ENCODE measurements around the gene TAP1.
"Not testable (repeated sequence)": the region's sequence is repeated elsewhere in the genome, so short reads cannot be mapped to it uniquely, and the experiment has no call there.

Gene TAP1

GRCh38 chr6:32809171-32809570 is 44.3 kb downstream of the TAP1 start:
- no peaks in the 10 kb centered on the region for H3K9me3 ChIP-seq (ENCODE audit: insufficient read depth, low read depth, low read length)
- WGBS (ENCODE audit: extremely low coverage, insufficient coverage, insufficient read length) = no CpG with 5 or more reads among the region's 1 CpG

GRCh38 chr6:32807020-32807580 is 46.4 kb downstream of the TAP1 start:
- H4K8ac ChIP-seq (ENCODE audit: low read depth, low read length) = no peak overlapping the region
- no peak overlapping the region for H2BK120ac ChIP-seq (ENCODE audit: insufficient read depth, low read length, poor library complexity)
- H4K12ac ChIP-seq (ENCODE audit: low read depth, low read length) = no peak overlapping the region
- no peaks in the 10 kb centered on the region for H3K4me1 ChIP-seq (ENCODE audit: control insufficient read depth in 1 of 2, insufficient read depth in 2 of 2, low read length in 2 of 2)
- no peak overlapping the region for H3K23ac ChIP-seq (ENCODE audit: low read length)
- no peaks in the 10 kb centered on the region for H3K79me2 ChIP-seq (ENCODE audit: control insufficient read depth, insufficient read depth, low read length, poor library complexity)
- no peaks in the 10 kb centered on the region for H3K9me3 ChIP-seq (ENCODE audit: insufficient read depth, low read depth, low read length)
- no peak overlapping the region for H3K4me2 ChIP-seq (ENCODE audit: low read length)
- H3K9ac ChIP-seq (ENCODE audit: low read length) = no peak overlapping the region
- H2BK5ac ChIP-seq (ENCODE audit: low read depth, low read length, poor library complexity) = no peak overlapping the region
- H2AK5ac ChIP-seq (ENCODE audit: low read length) = no peak overlapping the region
- no peak for DNase-seq
- no peak overlapping the region for H3K27ac ChIP-seq (ENCODE audit: low read depth, low read length)
- no peak overlapping the region for H3K4ac ChIP-seq (ENCODE audit: low read depth, low read length)
- no peak overlapping the region for H3K18ac ChIP-seq (ENCODE audit: low read length)
- no peak overlapping the region for H2AFZ ChIP-seq (ENCODE audit: insufficient read depth, low read length, poor library complexity)
- no peaks in the 10 kb centered on the region for H3K27me3 ChIP-seq (ENCODE audit: insufficient read depth, low read length)
- H3K4me3 ChIP-seq (ENCODE audit: low read depth, low read length) = no peak overlapping the region
- no peak overlapping the region for H3K14ac ChIP-seq (ENCODE audit: low read length)
- no peak overlapping the region for H2BK12ac ChIP-seq (ENCODE audit: low read length)
- no CpG with 5 or more reads among the region's 5 CpGs for WGBS (ENCODE audit: extremely low coverage, insufficient coverage, insufficient read length)
- H3K79me1 ChIP-seq (ENCODE audit: low read length) = no peaks in the 10 kb centered on the region
- H4K91ac ChIP-seq (ENCODE audit: low read depth, low read length) = no peak overlapping the region
- no peaks in the 10 kb centered on the region for H3K36me3 ChIP-seq (ENCODE audit: control insufficient read depth in 1 of 2, insufficient read depth in 2 of 2, low read length in 2 of 2)

More at GRCh38 chr6:32809171-32809570, 44.3 kb downstream of the TAP1 start:
- Histone ChIP-seq H3K4ac (ENCODE audit: low read depth, low read length) (no peak overlapping the region), H4K12ac (ENCODE audit: low read depth, low read length) (no peak overlapping the region), H3K4me3 (ENCODE audit: low read depth, low read length) (no peak overlapping the region), H3K79me2 (ENCODE audit: control insufficient read depth, insufficient read depth, low read length, poor library complexity) (no peaks in the 10 kb centered on the region), H3K18ac (ENCODE audit: low read length) (no peak overlapping the region), H3K14ac (ENCODE audit: low read length) (no peak overlapping the region), H2AK5ac (ENCODE audit: low read length) (no peak overlapping the region), H3K4me2 (ENCODE audit: low read length) (no peak overlapping the region), H3K27ac (ENCODE audit: low read depth, low read length) (no peak overlapping the region), H4K8ac (ENCODE audit: low read depth, low read length) (no peak overlapping the region), H3K27me3 (ENCODE audit: insufficient read depth, low read length) (no peaks in the 10 kb centered on the region), H2BK120ac (ENCODE audit: insufficient read depth, low read length, poor library complexity) (no peak overlapping the region), H2BK5ac (ENCODE audit: low read depth, low read length, poor library complexity) (no peak overlapping the region), H4K91ac (ENCODE audit: low read depth, low read length) (no peak overlapping the region), H2AFZ (ENCODE audit: insufficient read depth, low read length, poor library complexity) (no peak overlapping the region), H3K36me3 (ENCODE audit: control insufficient read depth in 1 of 2, insufficient read depth in 2 of 2, low read length in 2 of 2) (no peaks in the 10 kb centered on the region), H3K23ac (ENCODE audit: low read length) (no peak overlapping the region), H2BK12ac (ENCODE audit: low read length) (no peak overlapping the region), H3K9ac (ENCODE audit: low read length) (no peak overlapping the region), H3K79me1 (ENCODE audit: low read length) (no peaks in the 10 kb centered on the region), H3K4me1 (ENCODE audit: control insufficient read depth in 1 of 2, insufficient read depth in 2 of 2, low read length in 2 of 2) (no peaks in the 10 kb centered on the region)
- DNase-seq = no peak

- H3K9ac ChIP-seq (ENCODE audit: low read length); H3K79me1 ChIP-seq (ENCODE audit: low read length); H4K8ac ChIP-seq (ENCODE audit: low read depth, low read length): not testable (repeated sequence)
Observed at GRCh38 chr6:32805404-32805803, 48.1 kb downstream of the TAP1 start.

GRCh38 chr6:32803416-32803815 is 50.1 kb downstream of the TAP1 start:
- Histone ChIP-seq H3K9me3 (ENCODE audit: insufficient read depth, low read depth, low read length) (no peaks in the 10 kb centered on the region), H2BK12ac (ENCODE audit: low read length) (no peak overlapping the region), H3K14ac (ENCODE audit: low read length) (no peak overlapping the region), H3K27me3 (ENCODE audit: insufficient read depth, low read length) (no peaks in the 10 kb centered on the region), H3K4me3 (ENCODE audit: low read depth, low read length) (no peak overlapping the region), H3K79me1 (ENCODE audit: low read length) (no peaks in the 10 kb centered on the region), H2AFZ (ENCODE audit: insufficient read depth, low read length, poor library complexity) (no peak overlapping the region), H3K18ac (ENCODE audit: low read length) (no peak overlapping the region), H4K91ac (ENCODE audit: low read depth, low read length) (no peak overlapping the region), H3K4ac (ENCODE audit: low read depth, low read length) (no peak overlapping the region), H3K4me2 (ENCODE audit: low read length) (no peak overlapping the region), H2AK5ac (ENCODE audit: low read length) (no peak overlapping the region), H3K36me3 (ENCODE audit: control insufficient read depth in 1 of 2, insufficient read depth in 2 of 2, low read length in 2 of 2) (no peaks in the 10 kb centered on the region), H3K27ac (ENCODE audit: low read depth, low read length) (no peak overlapping the region), H2BK5ac (ENCODE audit: low read depth, low read length, poor library complexity) (no peak overlapping the region), H3K4me1 (ENCODE audit: control insufficient read depth in 1 of 2, insufficient read depth in 2 of 2, low read length in 2 of 2) (no peaks in the 10 kb centered on the region), H3K9ac (ENCODE audit: low read length) (no peak overlapping the region), H3K79me2 (ENCODE audit: control insufficient read depth, insufficient read depth, low read length, poor library complexity) (no peaks in the 10 kb centered on the region), H2BK120ac (ENCODE audit: insufficient read depth, low read length, poor library complexity) (no peak overlapping the region), H3K23ac (ENCODE audit: low read length) (no peak overlapping the region), H4K8ac (ENCODE audit: low read depth, low read length) (no peak overlapping the region), H4K12ac (ENCODE audit: low read depth, low read length) (no peak overlapping the region)
- no peak for DNase-seq
- no CpG with 5 or more reads among the region's 2 CpGs for WGBS (ENCODE audit: extremely low coverage, insufficient coverage, insufficient read length)

More at GRCh38 chr6:32805404-32805803, 48.1 kb downstream of the TAP1 start:
- H4K12ac ChIP-seq (ENCODE audit: low read depth, low read length); H3K4me2 ChIP-seq (ENCODE audit: low read length); H3K9me3 ChIP-seq (ENCODE audit: insufficient read depth, low read depth, low read length); H3K4me1 ChIP-seq (ENCODE audit: control insufficient read depth in 1 of 2, insufficient read depth in 2 of 2, low read length in 2 of 2); H3K27me3 ChIP-seq (ENCODE audit: insufficient read depth, low read length); H4K91ac ChIP-seq (ENCODE audit: low read depth, low read length); H2AFZ ChIP-seq (ENCODE audit: insufficient read depth, low read length, poor library complexity); H2BK12ac ChIP-seq (ENCODE audit: low read length); H3K23ac ChIP-seq (ENCODE audit: low read length); H3K14ac ChIP-seq (ENCODE audit: low read length); H3K79me2 ChIP-seq (ENCODE audit: control insufficient read depth, insufficient read depth, low read length, poor library complexity); H3K4me3 ChIP-seq (ENCODE audit: low read depth, low read length); H2BK5ac ChIP-seq (ENCODE audit: low read depth, low read length, poor library complexity); H3K27ac ChIP-seq (ENCODE audit: low read depth, low read length); H3K36me3 ChIP-seq (ENCODE audit: control insufficient read depth in 1 of 2, insufficient read depth in 2 of 2, low read length in 2 of 2); H3K4ac ChIP-seq (ENCODE audit: low read depth, low read length); DNase-seq; H3K18ac ChIP-seq (ENCODE audit: low read length); H2AK5ac ChIP-seq (ENCODE audit: low read length); H2BK120ac ChIP-seq (ENCODE audit: insufficient read depth, low read length, poor library complexity): not testable (repeated sequence)

Data from trophoblast cell (in vitro differentiated cells and primary cell).